ENCODE data around the gene HEXB.

DNA sequence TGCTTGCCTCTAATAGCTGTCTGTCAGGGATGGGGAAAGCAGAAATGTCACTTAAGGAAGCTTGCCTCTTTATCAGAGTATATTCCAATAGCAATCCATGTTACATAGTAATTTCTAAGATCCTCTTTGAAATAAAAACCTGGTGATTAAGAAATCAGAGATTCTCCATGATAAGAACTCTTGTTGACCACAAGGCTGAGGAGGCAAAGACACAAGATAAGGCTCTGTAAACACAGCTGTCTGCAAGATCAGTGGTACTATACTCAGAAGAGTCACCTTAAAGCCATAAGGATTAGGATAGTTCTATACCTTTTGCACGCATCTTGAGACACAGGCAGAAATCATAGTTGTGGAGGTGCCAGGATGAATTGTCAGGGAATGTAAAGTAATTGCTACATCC, 40.3 kb downstream of the HEXB start:
- no peak for TF ChIP-seq EZH2 (IDR thresholded peaks at IDR 0.05; ENCODE audit: borderline replicate concordance, low read depth, low read length, severe bottlenecking)
- TF ChIP-seq, protein P1, sequence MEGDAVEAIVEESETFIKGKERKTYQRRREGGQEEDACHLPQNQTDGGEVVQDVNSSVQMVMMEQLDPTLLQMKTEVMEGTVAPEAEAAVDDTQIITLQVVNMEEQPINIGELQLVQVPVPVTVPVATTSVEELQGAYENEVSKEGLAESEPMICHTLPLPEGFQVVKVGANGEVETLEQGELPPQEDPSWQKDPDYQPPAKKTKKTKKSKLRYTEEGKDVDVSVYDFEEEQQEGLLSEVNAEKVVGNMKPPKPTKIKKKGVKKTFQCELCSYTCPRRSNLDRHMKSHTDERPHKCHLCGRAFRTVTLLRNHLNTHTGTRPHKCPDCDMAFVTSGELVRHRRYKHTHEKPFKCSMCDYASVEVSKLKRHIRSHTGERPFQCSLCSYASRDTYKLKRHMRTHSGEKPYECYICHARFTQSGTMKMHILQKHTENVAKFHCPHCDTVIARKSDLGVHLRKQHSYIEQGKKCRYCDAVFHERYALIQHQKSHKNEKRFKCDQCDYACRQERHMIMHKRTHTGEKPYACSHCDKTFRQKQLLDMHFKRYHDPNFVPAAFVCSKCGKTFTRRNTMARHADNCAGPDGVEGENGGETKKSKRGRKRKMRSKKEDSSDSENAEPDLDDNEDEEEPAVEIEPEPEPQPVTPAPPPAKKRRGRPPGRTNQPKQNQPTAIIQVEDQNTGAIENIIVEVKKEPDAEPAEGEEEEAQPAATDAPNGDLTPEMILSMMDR (IDR thresholded peaks at IDR 0.05; ENCODE audit: extremely low read depth in 1 of 2, insufficient read depth in 1 of 2, low read depth in 1 of 2, low read length in 2 of 2) = no peak
